HepG2 (cell line): ENCODE data around the gene ZNF385B. TPM values are rescaled to one million over a fixed set of nuclear protein-coding genes. Genes with fewer than 3 reads are reported as not detected.

ENCODE experiments used
- CBFB ChIP-seq: sonication (generic); formaldehyde crosslinking; IDR thresholded peaks from 2 replicates; pipeline ENCODE4 v1.4.0; 2020; ENCODE audit warnings: missing genetic modification reagents
- HMG20B ChIP-seq: conservative IDR thresholded peaks from 2 replicates; pipeline ENCODE4 v1.6.1; 2016; ENCODE audit warnings: missing genetic modification reagents, missing compliant biosample characterization
- HNRNPL ChIP-seq: fragments of 200-400 bp; formaldehyde crosslinking; IDR thresholded peaks from 2 replicates; pipeline ENCODE4 v1.6.1; 2017; ENCODE audit warnings: mild to moderate bottlenecking, low read depth, low read length
- JDP2 ChIP-seq: sonication (generic); formaldehyde crosslinking; IDR thresholded peaks from 2 replicates; pipeline ENCODE4 v1.8.1; 2022; ENCODE audit warnings: missing genetic modification reagents, borderline replicate concordance
- MED1 ChIP-seq: sonication (generic); formaldehyde crosslinking; IDR thresholded peaks from 2 replicates; pipeline ENCODE4 v1.4.0; 2020; ENCODE audit warnings: missing genetic modification reagents
- PPARG ChIP-seq: conservative IDR thresholded peaks from 2 replicates; pipeline ENCODE4 v1.6.1; 2016; ENCODE audit warnings: missing biosample characterization, missing genetic modification reagents
- SP140L ChIP-seq: sonication (generic); formaldehyde crosslinking; IDR thresholded peaks from 2 replicates; pipeline ENCODE4 v1.4.0; 2020; ENCODE audit warnings: missing genetic modification reagents, borderline replicate concordance
- TMF1 ChIP-seq: sonication (generic); formaldehyde crosslinking; IDR thresholded peaks from 2 replicates; pipeline ENCODE4 v1.8.1; 2022; ENCODE audit warnings: low read depth, missing genetic modification reagents
- TOPORS ChIP-seq: sonication (generic); formaldehyde crosslinking; IDR thresholded peaks from 2 replicates; pipeline ENCODE4 v1.8.0; 2023; ENCODE audit warnings: mild to moderate bottlenecking, missing genetic modification reagents
- TRIM22 ChIP-seq: fragments of 450-650 bp; IDR thresholded peaks from 2 replicates; pipeline ENCODE4 v1.6.1; 2017
- YY1 ChIP-seq: IDR thresholded peaks from 2 replicates; pipeline ENCODE4 v1.6.1; 2011; ENCODE audit warnings: low read length, low read depth, moderate library complexity, mild to moderate bottlenecking; ENCODE audit not compliant: insufficient read depth, insufficient replicate concordance
- ZBTB42 ChIP-seq: sonication (generic); formaldehyde crosslinking; IDR thresholded peaks from 2 replicates; pipeline ENCODE4 v1.5.0; 2020; ENCODE audit warnings: mild to moderate bottlenecking, missing genetic modification reagents
- ZFP91 ChIP-seq: sonication (generic); formaldehyde crosslinking; IDR thresholded peaks from 2 replicates; pipeline ENCODE4 v1.9.0; 2022; ENCODE audit warnings: missing genetic modification reagents, mild to moderate bottlenecking, borderline replicate concordance
- ZMAT5 ChIP-seq: sonication (generic); formaldehyde crosslinking; IDR thresholded peaks from 2 replicates; pipeline ENCODE4 v1.5.0; 2020; ENCODE audit warnings: mild to moderate bottlenecking, low read depth, missing genetic modification reagents, borderline replicate concordance
- ZNF20 ChIP-seq: sonication (generic); formaldehyde crosslinking; IDR thresholded peaks from 2 replicates; pipeline ENCODE4 v1.4.0; 2020; ENCODE audit warnings: mild to moderate bottlenecking, moderate library complexity, missing genetic modification reagents
- ZNF253 ChIP-seq: sonication (generic); formaldehyde crosslinking; IDR thresholded peaks from 2 replicates; pipeline ENCODE4 v1.8.0; 2022; ENCODE audit warnings: mild to moderate bottlenecking, missing genetic modification reagents, borderline replicate concordance
- ZNF264 ChIP-seq: sonication (generic); formaldehyde crosslinking; IDR thresholded peaks from 2 replicates; pipeline ENCODE4 v1.4.0; 2020; ENCODE audit warnings: missing genetic modification reagents
- ZNF282 ChIP-seq: fragments of 450-650 bp; IDR thresholded peaks from 2 replicates; pipeline ENCODE4 v1.6.1; 2018; ENCODE audit not compliant: partially characterized antibody
- ZNF570 ChIP-seq: sonication (generic); formaldehyde crosslinking; IDR thresholded peaks from 2 replicates; pipeline ENCODE4 v1.4.0; 2020; ENCODE audit warnings: mild to moderate bottlenecking, missing genetic modification reagents, borderline replicate concordance
- ZNF709 ChIP-seq: sonication (generic); formaldehyde crosslinking; IDR thresholded peaks from 2 replicates; pipeline ENCODE4 v1.5.0; 2020; ENCODE audit warnings: mild to moderate bottlenecking, missing genetic modification reagents
- polyA plus RNA-seq, 8 experiments: library from polyadenylated mRNA; depleted of rRNA in 3 of 8; stranded (reverse) in 7 of 8; unstranded in 1 of 8; fragments of >200 nt; fragmentation: Illumina TruSeq in 4 of 8; extraction: Trizol in 4 of 8; gene quantifications; 2 replicates each; pipeline versions ENCODE4 v1.2.1 to v1.2.3, GENCODE V29; 2011 to 2016; ENCODE audit warnings: low read depth in 4 of 8, missing spikeins in 1 of 8, mixed read lengths in 1 of 8; ENCODE audit not compliant: insufficient read depth in 1 of 8
- total RNA-seq, 5 experiments: library from RNA; depleted of rRNA; stranded (reverse); fragments of >200 nt; fragmentation: Illumina TruSeq; extraction: Trizol; gene quantifications; 2 replicates each; pipeline ENCODE4 v1.2.3, GENCODE V29; 2016; ENCODE audit warnings: low read depth in 1 of 5
- TF ChIP-seq, protein P1 (sequence below): IDR thresholded peaks from 2 replicates; pipeline ENCODE4 v1.4.0; 2020; ENCODE audit warnings: mild to moderate bottlenecking, missing genetic modification reagents
- TF ChIP-seq, protein P2 (sequence below): sonication (generic); formaldehyde crosslinking; IDR thresholded peaks from 2 replicates; pipeline ENCODE4 v1.8.1; 2023; ENCODE audit warnings: mild to moderate bottlenecking, missing genetic modification reagents

ZNF385B gene
- total and polyA plus RNA-seq, 2 of the 13 experiments (the other 11 are each of a cell fraction or from before 2014, with no cell fraction given): 3.3 to 6.7 TPM

GRCh38 chr2:179560257-179560735, 301.1 kb downstream of the ZNF385B start (continued):
- TF ChIP-seq ZNF20 (CRISPR knock-in tag) (no peak), PPARG (peak; percentile 45; the same call in 1 of the 2 replicates), ZFP91 (CRISPR knock-in tag) (no peak), ZNF282 (no peak), TMF1 (CRISPR knock-in tag) (no peak), ZNF253 (no peak), TRIM22 (no peak), HNRNPL (no peak), YY1 (no peak), TOPORS (CRISPR knock-in tag) (no peak), ZBTB42 (CRISPR knock-in tag) (no peak), JDP2 (CRISPR knock-in tag) (no peak), SP140L (CRISPR knock-in tag) (0 out of 2 replicates have a peak, but pooled peaks have one; percentile 5), MED1 (CRISPR knock-in tag) (peak; percentile 67), ZNF570 (CRISPR knock-in tag) (no peak), HMG20B (CRISPR knock-in tag) (no peak), ZMAT5 (CRISPR knock-in tag) (no peak), ZNF709 (CRISPR knock-in tag) (no peak), ZNF264 (CRISPR knock-in tag) (0 out of 2 replicates have a peak, but pooled peaks have one; percentile 22), CBFB (CRISPR knock-in tag) (no peak)
- TF ChIP-seq, protein P1, sequence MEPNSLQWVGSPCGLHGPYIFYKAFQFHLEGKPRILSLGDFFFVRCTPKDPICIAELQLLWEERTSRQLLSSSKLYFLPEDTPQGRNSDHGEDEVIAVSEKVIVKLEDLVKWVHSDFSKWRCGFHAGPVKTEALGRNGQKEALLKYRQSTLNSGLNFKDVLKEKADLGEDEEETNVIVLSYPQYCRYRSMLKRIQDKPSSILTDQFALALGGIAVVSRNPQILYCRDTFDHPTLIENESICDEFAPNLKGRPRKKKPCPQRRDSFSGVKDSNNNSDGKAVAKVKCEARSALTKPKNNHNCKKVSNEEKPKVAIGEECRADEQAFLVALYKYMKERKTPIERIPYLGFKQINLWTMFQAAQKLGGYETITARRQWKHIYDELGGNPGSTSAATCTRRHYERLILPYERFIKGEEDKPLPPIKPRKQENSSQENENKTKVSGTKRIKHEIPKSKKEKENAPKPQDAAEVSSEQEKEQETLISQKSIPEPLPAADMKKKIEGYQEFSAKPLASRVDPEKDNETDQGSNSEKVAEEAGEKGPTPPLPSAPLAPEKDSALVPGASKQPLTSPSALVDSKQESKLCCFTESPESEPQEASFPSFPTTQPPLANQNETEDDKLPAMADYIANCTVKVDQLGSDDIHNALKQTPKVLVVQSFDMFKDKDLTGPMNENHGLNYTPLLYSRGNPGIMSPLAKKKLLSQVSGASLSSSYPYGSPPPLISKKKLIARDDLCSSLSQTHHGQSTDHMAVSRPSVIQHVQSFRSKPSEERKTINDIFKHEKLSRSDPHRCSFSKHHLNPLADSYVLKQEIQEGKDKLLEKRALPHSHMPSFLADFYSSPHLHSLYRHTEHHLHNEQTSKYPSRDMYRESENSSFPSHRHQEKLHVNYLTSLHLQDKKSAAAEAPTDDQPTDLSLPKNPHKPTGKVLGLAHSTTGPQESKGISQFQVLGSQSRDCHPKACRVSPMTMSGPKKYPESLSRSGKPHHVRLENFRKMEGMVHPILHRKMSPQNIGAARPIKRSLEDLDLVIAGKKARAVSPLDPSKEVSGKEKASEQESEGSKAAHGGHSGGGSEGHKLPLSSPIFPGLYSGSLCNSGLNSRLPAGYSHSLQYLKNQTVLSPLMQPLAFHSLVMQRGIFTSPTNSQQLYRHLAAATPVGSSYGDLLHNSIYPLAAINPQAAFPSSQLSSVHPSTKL (CRISPR knock-in tag): peak; percentile 85; the same call in 1 of the 2 replicates
- TF ChIP-seq, protein P2, sequence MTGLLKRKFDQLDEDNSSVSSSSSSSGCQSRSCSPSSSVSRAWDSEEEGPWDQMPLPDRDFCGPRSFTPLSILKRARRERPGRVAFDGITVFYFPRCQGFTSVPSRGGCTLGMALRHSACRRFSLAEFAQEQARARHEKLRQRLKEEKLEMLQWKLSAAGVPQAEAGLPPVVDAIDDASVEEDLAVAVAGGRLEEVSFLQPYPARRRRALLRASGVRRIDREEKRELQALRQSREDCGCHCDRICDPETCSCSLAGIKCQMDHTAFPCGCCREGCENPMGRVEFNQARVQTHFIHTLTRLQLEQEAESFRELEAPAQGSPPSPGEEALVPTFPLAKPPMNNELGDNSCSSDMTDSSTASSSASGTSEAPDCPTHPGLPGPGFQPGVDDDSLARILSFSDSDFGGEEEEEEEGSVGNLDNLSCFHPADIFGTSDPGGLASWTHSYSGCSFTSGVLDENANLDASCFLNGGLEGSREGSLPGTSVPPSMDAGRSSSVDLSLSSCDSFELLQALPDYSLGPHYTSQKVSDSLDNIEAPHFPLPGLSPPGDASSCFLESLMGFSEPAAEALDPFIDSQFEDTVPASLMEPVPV: no peak
